Adrenal gland (tissue), 12 donors: ENCODE measurements around the gene PER3. TPM values are rescaled to one million over a fixed set of nuclear protein-coding genes. Genes with fewer than 3 reads are reported as not detected.
A peak's percentile ranks its signal among the peaks of the same experiment; 100 is the strongest.

Experiments used
- DNase-seq, 7 donors: peaks; one replicate each; pipeline ENCODE4 v3.0.0-alpha.2; 2019 to 2020
- H3K27ac ChIP-seq, 5 donors: fragments of 200-600 bp; sonication (generic) in 4 of 5; 1 replicate in 3 of 5; 2 replicates in 2 of 5; pipeline versions ENCODE4 v1.5.1 to v1.8.0; 2016 to 2020; ENCODE audit warnings: mild to moderate bottlenecking in 1 of 5
- H3K27me3 ChIP-seq: fragments of 200-600 bp; 2 replicates; pipeline ENCODE4 v1.8.0; 2021
- H3K36me3 ChIP-seq, 2 donors: fragments of 200-600 bp; replicated peaks in 1 of 2; 1 replicate in 1 of 2; 2 replicates in 1 of 2; pipeline versions ENCODE4 v1.5.1 to v1.8.0; 2018 to 2022
- H3K4me1 ChIP-seq, 2 donors: fragments of 200-600 bp; replicated peaks in 1 of 2; 1 replicate in 1 of 2; 2 replicates in 1 of 2; pipeline versions ENCODE4 v1.5.1 to v1.8.0; 2018 to 2021
- H3K4me3 ChIP-seq, 4 donors: fragments of 200-600 bp; sonication (generic) in 3 of 4; one replicate each; pipeline ENCODE4 v1.5.1; 2016 to 2018
- H3K9me3 ChIP-seq, 3 donors: fragments of 200-600 bp; sonication (generic) in 1 of 3; replicated peaks in 1 of 3; 1 replicate in 2 of 3; 2 replicates in 1 of 3; pipeline versions ENCODE4 v1.5.1 to v1.8.0; 2016 to 2021
- CTCF ChIP-seq, 6 experiments: fragments of 450-650 bp in 4 of 6; fragments of 200-600 bp in 2 of 6; sonication (generic) in 1 of 6; IDR thresholded peaks; 1 replicate in 5 of 6; 2 replicates in 1 of 6; pipeline versions ENCODE4 v1.5.1 to v1.8.0; 2016 to 2021; ENCODE audit warnings: antibody characterized with exemption in 6 of 6, mild to moderate bottlenecking in 2 of 6, moderate library complexity in 1 of 6
- POLR2A ChIP-seq, 2 donors: fragments of 450-650 bp; IDR thresholded peaks; one replicate each; pipeline ENCODE4 v1.6.1; 2017; ENCODE audit warnings: antibody characterized with exemption in 2 of 2, mild to moderate bottlenecking in 2 of 2, moderate library complexity in 1 of 2
- WGBS, 4 donors: extraction: QIAGEN DNeasy Blood & Tissue Kit in 2 of 4; methylation state at CpG; one replicate each; pipeline versions ENCODE4 v1.1.5 to v1.1.7; 2013 to 2017; 5-methylcytosine and 5-hydroxymethylcytosine counted together
- intact Hi-C, 2 donors: fragments of 100-400 bp; cut with DNase I; formaldehyde crosslinking; loops; one replicate each; pipeline versions ENCODE4 v1.14.1 to v1.15.0; 2022 to 2023
- polyA plus RNA-seq, 3 donors: library from polyadenylated mRNA; stranded (reverse); fragments of 200-250 nt in 2 of 3; fragments of 350-450 nt in 1 of 3; fragmentation: Illumina TruSeq in 1 of 3; extraction: RNeasy Lipid Tissue Mini Kit (QIAGEN cat#74804) in 1 of 3; gene quantifications; one replicate each; pipeline ENCODE4 v1.2.3, GENCODE V29; 2013 to 2014
- total RNA-seq, 9 donors: library from RNA; depleted of rRNA in 4 of 9; stranded (reverse); fragments of >200 nt in 4 of 9; fragments of 120-200 nt in 1 of 9; fragmentation: NEBNext Ultra II Directional in 1 of 9; extraction: Animal tissue kit (Norgen Biotek cat#: 25700) in 1 of 9; gene quantifications; one replicate each; pipeline versions ENCODE4 v1.1.0 to v1.2.4, GENCODE V29; 2013 to 2023
- donor health status: healthy with polysubstance abuse.
- donor health status: Bipolar disorder and iron deficiency.
- donor health status: DM: yes; HTN: yes; CAD: no.
- donor health status: DM: no; HTN: no; CAD: no.
- donor health status: DM: no; HTN: no; CAD: no.
- donor health status: DM: yes; HTN: yes; CAD: no.

PER3 gene
- total and polyA plus RNA-seq, 12 donors: 8.8 to 29.0 (median 16.9) TPM

- H3K27ac ChIP-seq: no peak overlapping the region
- DNase-seq: no peak
- H3K27me3 ChIP-seq: peaks cover 12% of the 10 kb centered on the region
- WGBS, 4 donors: 45 to 73% (median 60%) methylated on average over 5 to 9 of the region's 9 CpGs
- no peak for TF ChIP-seq POLR2A (IDR thresholded peaks at IDR 0.05)
- TF ChIP-seq CTCF (IDR thresholded peaks at IDR 0.05): no peak
- H3K9me3 ChIP-seq: no peaks in the 10 kb centered on the region
- no peaks in the 10 kb centered on the region for H3K36me3 ChIP-seq
- no peak overlapping the region for H3K4me3 ChIP-seq
- intact Hi-C loops: no loop called here
- no peaks in the 10 kb centered on the region for H3K4me1 ChIP-seq
Observed at GRCh38 chr1:7891804-7892203, 107.7 kb downstream of the PER3 start.

- peak in 5 of 7 donors; percentile 27 to 69 (median 57) for DNase-seq
Observed at GRCh38 chr1:7893529-7894180, 109.6 kb downstream of the PER3 start.

More at GRCh38 chr1:7893529-7894180, 109.6 kb downstream of the PER3 start:
- Histone ChIP-seq H3K27ac (no peak overlapping the region), H3K9me3 (no peaks in the 10 kb centered on the region), H3K4me3 (no peak overlapping the region), H3K4me1 (no peaks in the 10 kb centered on the region), H3K36me3 (no peaks in the 10 kb centered on the region), H3K27me3 (peaks cover 12% of the 10 kb centered on the region)
- no peak for TF ChIP-seq CTCF (IDR thresholded peaks at IDR 0.05)
- TF ChIP-seq POLR2A (IDR thresholded peaks at IDR 0.05): no peak
- 64 to 71% (median 70%) methylated on average over 13 of the region's 13 CpGs for WGBS, 4 donors
- intact Hi-C loops: no loop called here

Other genes starting within 250 kb of the PER3 start
- gene VAMP3, start 13.0 kb upstream of the PER3 start, total RNA-seq: 100 to 1,000 TPM in 6 of 9 donors, 10 to 100 TPM in 3; 89.3 to 151 (median 116) TPM
- gene VAMP3, start 13.0 kb upstream of the PER3 start, polyA plus RNA-seq: 100 to 1,000 TPM in 1 of 3 donors, 10 to 100 TPM in 2; 52.0 to 186 (median 61.6) TPM
- gene UTS2, start 68.8 kb downstream of the PER3 start, total RNA-seq: 10 to 100 TPM in 1 of 9 donors, 1 to 10 TPM in 1, under 1 TPM in 2, not detected in 5; 0.65 to 54.3 (median 3.9) TPM
- 1 to 10 TPM in 2 of 3 donors, not detected in 1; 6.6 to 6.8 TPM for gene UTS2, start 68.8 kb downstream of the PER3 start, polyA plus RNA-seq
- gene TNFRSF9, start 156.5 kb downstream of the PER3 start, total RNA-seq: under 1 TPM in 5 of 9 donors, not detected in 4; 0.06 to 0.83 (median 0.30) TPM
- under 1 TPM; 0.03 to 0.15 (median 0.08) TPM for gene TNFRSF9, start 156.5 kb downstream of the PER3 start, polyA plus RNA-seq
- gene PARK7, start 177.4 kb downstream of the PER3 start, total RNA-seq: 100 to 1,000 TPM; 266 to 478 (median 397) TPM
- gene PARK7, start 177.4 kb downstream of the PER3 start, polyA plus RNA-seq: 100 to 1,000 TPM; 274 to 697 (median 537) TPM
- gene ERRFI1, start 242.0 kb downstream of the PER3 start, total RNA-seq: 10 to 100 TPM; 16.0 to 71.5 (median 27.4) TPM
- gene ERRFI1, start 242.0 kb downstream of the PER3 start, polyA plus RNA-seq: 10 to 100 TPM; 14.4 to 29.8 (median 16.0) TPM